ENCODE results near the gene XPNPEP1.

Gene XPNPEP1

DNA sequence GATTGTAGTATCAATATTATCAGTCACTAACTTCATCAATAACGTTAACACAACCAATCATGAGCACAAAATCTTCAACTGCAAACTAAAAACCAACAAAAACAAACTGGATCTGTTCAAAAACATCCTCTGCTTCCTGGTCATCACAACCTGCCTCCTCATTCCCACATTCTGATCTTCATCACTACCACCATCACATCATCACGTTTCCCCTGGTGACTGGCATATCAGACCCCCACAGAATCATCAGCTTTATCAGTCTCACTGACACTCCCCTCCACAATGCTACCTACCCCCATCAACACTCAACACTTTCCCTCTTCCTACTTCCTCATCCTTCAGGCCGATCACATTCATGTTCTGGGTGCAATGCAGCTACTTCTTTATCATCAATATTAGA lies 11.4 kb downstream of the XPNPEP1 start (continued):
- TF ChIP-seq OSR1 (CRISPR knock-in tag; IDR thresholded peaks at IDR 0.05), result no peak
- TF ChIP-seq ARNTL (CRISPR knock-in tag; IDR thresholded peaks at IDR 0.05; ENCODE audit: borderline replicate concordance, low read depth), result no peak
- TF ChIP-seq, protein P1, sequence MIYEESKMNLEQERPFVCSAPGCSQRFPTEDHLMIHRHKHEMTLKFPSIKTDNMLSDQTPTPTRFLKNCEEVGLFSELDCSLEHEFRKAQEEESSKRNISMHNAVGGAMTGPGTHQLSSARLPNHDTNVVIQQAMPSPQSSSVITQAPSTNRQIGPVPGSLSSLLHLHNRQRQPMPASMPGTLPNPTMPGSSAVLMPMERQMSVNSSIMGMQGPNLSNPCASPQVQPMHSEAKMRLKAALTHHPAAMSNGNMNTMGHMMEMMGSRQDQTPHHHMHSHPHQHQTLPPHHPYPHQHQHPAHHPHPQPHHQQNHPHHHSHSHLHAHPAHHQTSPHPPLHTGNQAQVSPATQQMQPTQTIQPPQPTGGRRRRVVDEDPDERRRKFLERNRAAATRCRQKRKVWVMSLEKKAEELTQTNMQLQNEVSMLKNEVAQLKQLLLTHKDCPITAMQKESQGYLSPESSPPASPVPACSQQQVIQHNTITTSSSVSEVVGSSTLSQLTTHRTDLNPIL (CRISPR knock-in tag; IDR thresholded peaks at IDR 0.05; ENCODE audit: low read depth), result no peak
- no peak for TF ChIP-seq ZNF8 (CRISPR knock-in tag; IDR thresholded peaks at IDR 0.05)

DNA sequence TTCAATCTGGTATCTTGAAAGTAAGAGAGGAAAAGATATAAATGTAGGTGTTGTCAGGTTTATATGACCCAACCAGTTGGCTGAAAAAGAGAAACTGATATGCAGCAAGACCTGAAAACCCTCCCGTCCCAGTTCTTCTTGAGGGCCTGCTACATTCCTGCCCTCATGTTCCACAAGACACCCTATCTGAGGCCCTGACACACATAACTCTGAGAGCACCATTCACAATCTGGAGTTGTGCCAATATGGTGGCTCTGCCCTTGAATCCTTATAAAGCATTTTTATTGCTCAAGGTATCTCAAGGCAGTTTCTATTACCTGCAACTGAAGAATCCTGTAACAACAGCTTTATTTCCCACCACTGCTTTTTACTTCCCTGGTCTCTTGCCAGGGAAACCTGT lies 17.0 kb downstream of the XPNPEP1 start:
- ATAC-seq, result no peak
- TF ChIP-seq, protein P2, sequence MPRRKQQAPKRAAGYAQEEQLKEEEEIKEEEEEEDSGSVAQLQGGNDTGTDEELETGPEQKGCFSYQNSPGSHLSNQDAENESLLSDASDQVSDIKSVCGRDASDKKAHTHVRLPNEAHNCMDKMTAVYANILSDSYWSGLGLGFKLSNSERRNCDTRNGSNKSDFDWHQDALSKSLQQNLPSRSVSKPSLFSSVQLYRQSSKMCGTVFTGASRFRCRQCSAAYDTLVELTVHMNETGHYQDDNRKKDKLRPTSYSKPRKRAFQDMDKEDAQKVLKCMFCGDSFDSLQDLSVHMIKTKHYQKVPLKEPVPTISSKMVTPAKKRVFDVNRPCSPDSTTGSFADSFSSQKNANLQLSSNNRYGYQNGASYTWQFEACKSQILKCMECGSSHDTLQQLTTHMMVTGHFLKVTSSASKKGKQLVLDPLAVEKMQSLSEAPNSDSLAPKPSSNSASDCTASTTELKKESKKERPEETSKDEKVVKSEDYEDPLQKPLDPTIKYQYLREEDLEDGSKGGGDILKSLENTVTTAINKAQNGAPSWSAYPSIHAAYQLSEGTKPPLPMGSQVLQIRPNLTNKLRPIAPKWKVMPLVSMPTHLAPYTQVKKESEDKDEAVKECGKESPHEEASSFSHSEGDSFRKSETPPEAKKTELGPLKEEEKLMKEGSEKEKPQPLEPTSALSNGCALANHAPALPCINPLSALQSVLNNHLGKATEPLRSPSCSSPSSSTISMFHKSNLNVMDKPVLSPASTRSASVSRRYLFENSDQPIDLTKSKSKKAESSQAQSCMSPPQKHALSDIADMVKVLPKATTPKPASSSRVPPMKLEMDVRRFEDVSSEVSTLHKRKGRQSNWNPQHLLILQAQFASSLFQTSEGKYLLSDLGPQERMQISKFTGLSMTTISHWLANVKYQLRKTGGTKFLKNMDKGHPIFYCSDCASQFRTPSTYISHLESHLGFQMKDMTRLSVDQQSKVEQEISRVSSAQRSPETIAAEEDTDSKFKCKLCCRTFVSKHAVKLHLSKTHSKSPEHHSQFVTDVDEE (CRISPR knock-in tag; IDR thresholded peaks at IDR 0.05), result no peak
- TF ChIP-seq ZC3H10 (CRISPR knock-in tag; IDR thresholded peaks at IDR 0.05) (no peak), TCF4 (CRISPR knock-in tag; IDR thresholded peaks at IDR 0.05; ENCODE audit: borderline replicate concordance) (no peak)
- TF ChIP-seq, protein P3, sequence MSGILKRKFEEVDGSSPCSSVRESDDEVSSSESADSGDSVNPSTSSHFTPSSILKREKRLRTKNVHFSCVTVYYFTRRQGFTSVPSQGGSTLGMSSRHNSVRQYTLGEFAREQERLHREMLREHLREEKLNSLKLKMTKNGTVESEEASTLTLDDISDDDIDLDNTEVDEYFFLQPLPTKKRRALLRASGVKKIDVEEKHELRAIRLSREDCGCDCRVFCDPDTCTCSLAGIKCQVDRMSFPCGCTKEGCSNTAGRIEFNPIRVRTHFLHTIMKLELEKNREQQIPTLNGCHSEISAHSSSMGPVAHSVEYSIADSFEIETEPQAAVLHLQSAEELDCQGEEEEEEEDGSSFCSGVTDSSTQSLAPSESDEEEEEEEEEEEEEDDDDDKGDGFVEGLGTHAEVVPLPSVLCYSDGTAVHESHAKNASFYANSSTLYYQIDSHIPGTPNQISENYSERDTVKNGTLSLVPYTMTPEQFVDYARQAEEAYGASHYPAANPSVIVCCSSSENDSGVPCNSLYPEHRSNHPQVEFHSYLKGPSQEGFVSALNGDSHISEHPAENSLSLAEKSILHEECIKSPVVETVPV (CRISPR knock-in tag; IDR thresholded peaks at IDR 0.05), result no peak

DNA sequence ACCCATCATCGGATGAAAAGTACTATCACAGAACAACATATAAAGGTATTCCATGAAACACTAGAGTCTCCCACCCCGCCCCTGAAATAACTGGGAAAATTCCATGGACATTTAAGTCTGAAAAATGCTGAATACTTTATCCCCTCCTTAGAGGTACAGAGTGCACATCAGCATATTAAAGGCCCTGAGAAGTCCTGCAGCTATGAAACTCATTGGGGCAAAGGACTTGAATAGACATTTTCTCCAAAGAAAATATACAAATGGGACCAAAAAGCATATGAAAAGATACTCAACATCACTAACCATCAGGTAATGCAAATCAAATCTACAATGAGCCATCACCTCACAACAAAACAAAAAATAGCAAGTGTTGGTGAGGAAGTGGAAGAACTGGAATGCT lies 18.9 kb downstream of the XPNPEP1 start:
- TF ChIP-seq ZFP3 (CRISPR knock-in tag; IDR thresholded peaks at IDR 0.05) (no peak), ZC3H10 (CRISPR knock-in tag; IDR thresholded peaks at IDR 0.05) (no peak), SNAI2 (CRISPR knock-in tag; IDR thresholded peaks at IDR 0.05) (no peak), TCF4 (CRISPR knock-in tag; IDR thresholded peaks at IDR 0.05; ENCODE audit: borderline replicate concordance) (no peak), BACH2 (CRISPR knock-in tag; IDR thresholded peaks at IDR 0.05; ENCODE audit: borderline replicate concordance) (no peak), ZNF8 (CRISPR knock-in tag; IDR thresholded peaks at IDR 0.05) (no peak), ARNTL (CRISPR knock-in tag; IDR thresholded peaks at IDR 0.05; ENCODE audit: borderline replicate concordance, low read depth) (no peak), CSDC2 (CRISPR knock-in tag; IDR thresholded peaks at IDR 0.05) (no peak), ZNF70 (CRISPR knock-in tag; IDR thresholded peaks at IDR 0.05) (no peak), OSR1 (CRISPR knock-in tag; IDR thresholded peaks at IDR 0.05) (no peak)
- TF ChIP-seq, protein P1 (CRISPR knock-in tag; IDR thresholded peaks at IDR 0.05; ENCODE audit: low read depth), result no peak
- TF ChIP-seq, protein P4, sequence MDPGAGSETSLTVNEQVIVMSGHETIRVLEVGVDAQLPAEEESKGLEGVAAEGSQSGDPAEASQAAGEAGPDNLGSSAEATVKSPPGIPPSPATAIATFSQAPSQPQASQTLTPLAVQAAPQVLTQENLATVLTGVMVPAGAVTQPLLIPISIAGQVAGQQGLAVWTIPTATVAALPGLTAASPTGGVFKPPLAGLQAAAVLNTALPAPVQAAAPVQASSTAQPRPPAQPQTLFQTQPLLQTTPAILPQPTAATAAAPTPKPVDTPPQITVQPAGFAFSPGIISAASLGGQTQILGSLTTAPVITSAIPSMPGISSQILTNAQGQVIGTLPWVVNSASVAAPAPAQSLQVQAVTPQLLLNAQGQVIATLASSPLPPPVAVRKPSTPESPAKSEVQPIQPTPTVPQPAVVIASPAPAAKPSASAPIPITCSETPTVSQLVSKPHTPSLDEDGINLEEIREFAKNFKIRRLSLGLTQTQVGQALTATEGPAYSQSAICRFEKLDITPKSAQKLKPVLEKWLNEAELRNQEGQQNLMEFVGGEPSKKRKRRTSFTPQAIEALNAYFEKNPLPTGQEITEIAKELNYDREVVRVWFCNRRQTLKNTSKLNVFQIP (CRISPR knock-in tag; IDR thresholded peaks at IDR 0.05; ENCODE audit: borderline replicate concordance, low read depth), result no peak

DNA sequence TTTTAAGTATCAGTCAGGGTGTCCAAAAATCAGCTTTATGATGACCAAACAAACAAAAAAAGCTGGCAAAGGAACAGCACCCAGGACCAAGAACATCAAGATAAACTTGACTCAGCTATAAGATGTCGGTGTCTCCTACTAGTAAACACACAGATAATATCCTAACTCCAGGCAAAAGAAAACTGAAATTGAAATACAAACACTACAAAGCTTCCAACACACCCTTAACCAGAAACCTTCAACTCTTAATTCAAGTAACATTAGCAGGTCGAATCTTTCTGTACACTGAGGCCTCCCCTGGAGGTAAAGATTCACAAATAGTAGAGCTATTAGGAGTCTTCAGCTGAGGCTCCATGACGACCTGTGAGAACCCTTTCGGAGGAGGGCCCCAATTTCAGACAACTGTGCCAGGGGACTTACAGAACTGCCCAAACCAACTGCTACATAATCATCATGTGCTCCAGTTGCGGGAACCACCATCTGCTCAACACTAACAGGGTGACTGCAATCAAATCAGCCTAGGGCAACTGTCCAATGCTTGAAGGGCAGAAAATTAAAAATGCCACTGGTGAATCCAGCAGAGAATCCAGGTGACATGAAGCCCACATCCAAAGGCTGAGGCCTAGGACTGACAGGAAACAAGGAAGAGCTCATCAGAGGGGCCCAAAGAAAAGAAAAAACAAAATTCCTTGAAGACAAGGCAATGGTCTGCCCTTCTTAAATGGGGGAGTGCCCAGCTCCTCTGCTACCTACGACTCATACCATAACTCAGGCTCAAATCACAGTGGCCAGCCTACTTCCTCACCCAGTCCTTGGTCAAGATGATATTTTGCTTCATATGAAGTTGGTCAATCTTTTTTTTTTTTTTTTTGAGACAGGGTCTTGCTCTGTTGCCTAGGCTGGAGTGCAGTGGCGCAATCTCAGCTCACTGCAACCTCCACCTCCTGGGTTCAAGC lies 20.0 kb downstream of the XPNPEP1 start:
- peak; percentile 61 for ATAC-seq
- TF ChIP-seq ARNTL (CRISPR knock-in tag; IDR thresholded peaks at IDR 0.05; ENCODE audit: borderline replicate concordance, low read depth) (no peak), PPARA (CRISPR knock-in tag; IDR thresholded peaks at IDR 0.05; ENCODE audit: borderline replicate concordance) (no peak), OSR1 (CRISPR knock-in tag; IDR thresholded peaks at IDR 0.05) (no peak), TOX (CRISPR knock-in tag; IDR thresholded peaks at IDR 0.05; ENCODE audit: borderline replicate concordance) (no peak), TCF4 (CRISPR knock-in tag; IDR thresholded peaks at IDR 0.05; ENCODE audit: borderline replicate concordance) (no peak), BACH2 (CRISPR knock-in tag; IDR thresholded peaks at IDR 0.05; ENCODE audit: borderline replicate concordance) (no peak), GLIS3 (CRISPR knock-in tag; IDR thresholded peaks at IDR 0.05) (no peak), ZC3H10 (CRISPR knock-in tag; IDR thresholded peaks at IDR 0.05) (no peak), ZNF70 (CRISPR knock-in tag; IDR thresholded peaks at IDR 0.05) (no peak), ESRRG (CRISPR knock-in tag; IDR thresholded peaks at IDR 0.05) (no peak), ZNF565 (CRISPR knock-in tag; conservative IDR thresholded peaks at IDR 0.05; ENCODE audit: low read depth) (no peak)
- TF ChIP-seq, protein P5, sequence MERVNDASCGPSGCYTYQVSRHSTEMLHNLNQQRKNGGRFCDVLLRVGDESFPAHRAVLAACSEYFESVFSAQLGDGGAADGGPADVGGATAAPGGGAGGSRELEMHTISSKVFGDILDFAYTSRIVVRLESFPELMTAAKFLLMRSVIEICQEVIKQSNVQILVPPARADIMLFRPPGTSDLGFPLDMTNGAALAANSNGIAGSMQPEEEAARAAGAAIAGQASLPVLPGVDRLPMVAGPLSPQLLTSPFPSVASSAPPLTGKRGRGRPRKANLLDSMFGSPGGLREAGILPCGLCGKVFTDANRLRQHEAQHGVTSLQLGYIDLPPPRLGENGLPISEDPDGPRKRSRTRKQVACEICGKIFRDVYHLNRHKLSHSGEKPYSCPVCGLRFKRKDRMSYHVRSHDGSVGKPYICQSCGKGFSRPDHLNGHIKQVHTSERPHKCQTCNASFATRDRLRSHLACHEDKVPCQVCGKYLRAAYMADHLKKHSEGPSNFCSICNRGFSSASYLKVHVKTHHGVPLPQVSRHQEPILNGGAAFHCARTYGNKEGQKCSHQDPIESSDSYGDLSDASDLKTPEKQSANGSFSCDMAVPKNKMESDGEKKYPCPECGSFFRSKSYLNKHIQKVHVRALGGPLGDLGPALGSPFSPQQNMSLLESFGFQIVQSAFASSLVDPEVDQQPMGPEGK (CRISPR knock-in tag; IDR thresholded peaks at IDR 0.05; ENCODE audit: borderline replicate concordance), result no peak
- TF ChIP-seq, protein P2 (CRISPR knock-in tag; IDR thresholded peaks at IDR 0.05), result no peak

More for the DNA sequence above, 18.9 kb downstream of the XPNPEP1 start:
- ATAC-seq, result no peak

All from SK-N-SH treated with all-trans-retinoic acid at 6 μM for 48 hours (cell line).